Measurements from ENCODE around the gene FLNA.

- TF ChIP-seq EZH2 (IDR thresholded peaks at IDR 0.05; ENCODE audit: insufficient read depth, poor library complexity, severe bottlenecking): no peak
- no peak for TF ChIP-seq EZH2phosphoT487 (IDR thresholded peaks at IDR 0.05; ENCODE audit: insufficient read depth, low read depth)
Observed at GRCh38 chrX:154352012-154352401, 22.4 kb downstream of the FLNA start.

Measured in GM23248 (cell line).